Measurements from ENCODE around the gene MYL12A. TPM values are rescaled to one million over a fixed set of nuclear protein-coding genes. Genes with fewer than 3 reads are reported as not detected.
A peak's percentile ranks its signal among the peaks of the same experiment; 100 is the strongest.

Gene MYL12A
- total and polyA plus RNA-seq, 11 donors = 1,642 to 7,537 (median 4,261) TPM

DNA sequence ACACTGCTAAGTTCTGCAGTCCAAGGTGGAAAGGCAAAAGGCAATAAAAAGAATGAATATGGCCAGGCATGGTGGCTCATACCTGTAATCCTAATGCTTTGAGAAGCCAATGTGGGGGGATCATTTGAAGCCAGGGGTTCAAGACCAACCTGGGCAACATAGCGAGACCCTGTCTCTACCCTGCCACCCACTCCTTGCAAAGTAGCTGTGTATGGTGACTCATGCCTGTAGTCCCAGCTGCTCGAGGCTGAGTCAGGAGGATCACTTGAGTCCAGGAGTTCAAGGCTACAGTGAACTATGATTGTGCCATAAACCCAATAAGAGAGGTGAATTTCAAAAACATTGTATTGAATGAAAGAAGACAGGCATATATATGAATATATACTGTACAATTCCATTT is 16.8 kb downstream of the MYL12A start:
- WGBS, 4 donors = 62 to 84% (median 75%) methylated on average over 2 of the region's 2 CpGs

DNA sequence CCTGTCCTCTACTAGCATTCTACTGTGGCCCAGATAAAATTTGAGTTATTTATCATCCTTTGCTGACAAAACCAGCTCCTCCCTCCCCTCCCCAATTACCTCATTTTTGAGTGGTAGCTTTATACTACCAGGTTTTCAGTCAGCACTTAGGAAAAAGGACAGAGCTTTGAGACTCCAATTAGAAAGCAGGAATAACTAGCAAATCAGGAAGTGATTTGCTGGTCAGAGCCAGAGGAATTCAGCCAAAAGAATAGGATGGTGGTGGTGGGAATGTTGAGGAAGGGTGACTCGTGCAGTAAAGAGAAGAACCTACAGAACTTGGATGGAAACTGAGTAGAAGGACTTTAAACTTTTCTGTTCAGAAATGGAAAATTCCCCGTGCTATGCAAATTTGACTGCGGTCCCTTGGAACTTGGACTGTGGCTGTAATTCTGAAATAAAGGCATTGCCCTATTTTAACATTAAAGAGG is 18.0 kb downstream of the MYL12A start:
- ATAC-seq = no peak
- intact Hi-C loops (cut with DNase I) = loop anchor here in 2 of 10 donors (5.0 to 10.0 kb wide), 2 partner anchors 251 to 337 kb away; partner anchors contain the start of gene LPIN2 (in 1 of the 2)
- peaks cover 20 to 83% (median 77%) of the 10 kb centered on the region in 12 donors for H3K4me1 ChIP-seq
- H3K27ac ChIP-seq = peak overlapping the region in 4 of 12 donors; percentile 7 to 23 (median 20)
- H3K9me3 ChIP-seq = no peaks in the 10 kb centered on the region
- H3K4me3 ChIP-seq = no peak overlapping the region
- 64 to 74% (median 68%) methylated on average over 3 of the region's 3 CpGs for WGBS, 4 donors
- H3K36me3 ChIP-seq = no peaks in the 10 kb centered on the region
- no peaks in the 10 kb centered on the region for H3K27me3 ChIP-seq
- no peak for DNase-seq
- TF ChIP-seq, protein P1, sequence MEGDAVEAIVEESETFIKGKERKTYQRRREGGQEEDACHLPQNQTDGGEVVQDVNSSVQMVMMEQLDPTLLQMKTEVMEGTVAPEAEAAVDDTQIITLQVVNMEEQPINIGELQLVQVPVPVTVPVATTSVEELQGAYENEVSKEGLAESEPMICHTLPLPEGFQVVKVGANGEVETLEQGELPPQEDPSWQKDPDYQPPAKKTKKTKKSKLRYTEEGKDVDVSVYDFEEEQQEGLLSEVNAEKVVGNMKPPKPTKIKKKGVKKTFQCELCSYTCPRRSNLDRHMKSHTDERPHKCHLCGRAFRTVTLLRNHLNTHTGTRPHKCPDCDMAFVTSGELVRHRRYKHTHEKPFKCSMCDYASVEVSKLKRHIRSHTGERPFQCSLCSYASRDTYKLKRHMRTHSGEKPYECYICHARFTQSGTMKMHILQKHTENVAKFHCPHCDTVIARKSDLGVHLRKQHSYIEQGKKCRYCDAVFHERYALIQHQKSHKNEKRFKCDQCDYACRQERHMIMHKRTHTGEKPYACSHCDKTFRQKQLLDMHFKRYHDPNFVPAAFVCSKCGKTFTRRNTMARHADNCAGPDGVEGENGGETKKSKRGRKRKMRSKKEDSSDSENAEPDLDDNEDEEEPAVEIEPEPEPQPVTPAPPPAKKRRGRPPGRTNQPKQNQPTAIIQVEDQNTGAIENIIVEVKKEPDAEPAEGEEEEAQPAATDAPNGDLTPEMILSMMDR (IDR thresholded peaks at IDR 0.05) = no peak
- TF ChIP-seq POLR2A (IDR thresholded peaks at IDR 0.05) = no peak

More for the DNA sequence above, 16.8 kb downstream of the MYL12A start:
- ATAC-seq (no peak), DNase-seq (no peak)
- Histone ChIP-seq H3K27me3 (no peaks in the 10 kb centered on the region), H3K4me3 (peak overlapping the region in 6 of 12 donors; percentile 84 to 93 (median 88)), H3K27ac (no peak overlapping the region), H3K9me3 (no peaks in the 10 kb centered on the region), H3K36me3 (peaks cover 0 to 5% (median 0%) of the 10 kb centered on the region in 9 donors), H3K4me1 (peaks cover 20 to 87% (median 68%) of the 10 kb centered on the region in 12 donors)
- no peak for TF ChIP-seq POLR2A (IDR thresholded peaks at IDR 0.05)
- TF ChIP-seq, protein P1 (IDR thresholded peaks at IDR 0.05) = no peak
- intact Hi-C loops (cut with DNase I) = loop anchor here in 5 of 10 donors (5.0 to 10.0 kb wide), 3 partner anchors 188 to 328 kb away; partner anchors contain the start of genes TGIF1 (in 4 of the 5) and LPIN2 (in 1 of the 5)

DNA sequence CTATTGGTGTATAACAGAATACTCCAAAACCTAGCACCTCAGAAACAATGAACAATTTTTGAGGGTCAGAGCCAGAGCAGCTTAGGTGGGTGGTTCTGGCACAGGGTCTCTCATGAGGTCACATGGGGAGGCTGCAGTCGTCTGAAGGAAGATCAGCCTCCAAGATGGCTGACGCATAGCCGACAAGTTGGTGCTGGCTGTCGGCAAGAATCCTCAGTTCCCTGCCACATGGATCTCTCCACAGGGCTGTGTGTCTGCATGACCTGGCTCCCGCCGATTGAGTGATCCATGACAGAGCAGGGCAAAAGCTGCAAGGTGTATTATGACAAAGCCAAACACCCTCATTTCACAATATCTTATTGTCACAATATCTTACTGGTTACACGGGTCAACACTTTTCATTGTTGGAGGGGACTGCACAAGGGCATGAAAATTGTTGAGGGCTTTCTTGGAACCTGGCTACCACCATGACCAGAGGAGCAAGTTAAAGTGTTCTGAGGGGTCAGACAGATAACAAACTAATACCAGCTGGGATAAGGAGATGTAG is 18.5 kb downstream of the MYL12A start:
- H3K9me3 ChIP-seq = no peaks in the 10 kb centered on the region
- peaks cover 20 to 83% (median 71%) of the 10 kb centered on the region in 12 donors for H3K4me1 ChIP-seq
- ATAC-seq (peak in 2 of 4 donors; percentile 7 to 10), DNase-seq (peak in 2 of 5 donors; percentile 44 to 55)
- H3K27me3 ChIP-seq = no peaks in the 10 kb centered on the region
- no peak overlapping the region for H3K4me3 ChIP-seq
- no peaks in the 10 kb centered on the region for H3K36me3 ChIP-seq
- intact Hi-C loops (cut with DNase I) = loop anchor here in 2 of 10 donors (5.0 to 10.0 kb wide), 2 partner anchors 251 to 336 kb away; partner anchors contain the start of gene LPIN2 (in 1 of the 2)
- TF ChIP-seq, protein P1 (IDR thresholded peaks at IDR 0.05) = no peak
- TF ChIP-seq POLR2A (IDR thresholded peaks at IDR 0.05) = no peak
- 32 to 48% (median 37%) methylated on average over 7 of the region's 7 CpGs for WGBS, 4 donors
- H3K27ac ChIP-seq = peak overlapping the region in 4 of 12 donors; percentile 7 to 23 (median 20)

- H3K27ac ChIP-seq = no peak overlapping the region
- intact Hi-C loops (cut with DNase I) = loop anchor here in 2 of 10 donors (5.0 to 10.0 kb wide), 2 partner anchors 254 to 334 kb away; partner anchors contain the start of gene LPIN2 (in 1 of the 2)
- TF ChIP-seq, protein P1 (IDR thresholded peaks at IDR 0.05) = no peak
- TF ChIP-seq POLR2A (IDR thresholded peaks at IDR 0.05) = no peak
- H3K36me3 ChIP-seq = peaks cover 0 to 18% (median 9%) of the 10 kb centered on the region in 9 donors
- no peaks in the 10 kb centered on the region for H3K9me3 ChIP-seq
- DNase-seq (no peak), ATAC-seq (no peak)
- no peaks in the 10 kb centered on the region for H3K27me3 ChIP-seq
- peaks cover 17 to 93% (median 72%) of the 10 kb centered on the region in 12 donors for H3K4me1 ChIP-seq
- H3K4me3 ChIP-seq = no peak overlapping the region
Measured at GRCh38 chr18:3268306-3268705, 20.7 kb downstream of the MYL12A start.

All from heart left ventricle (tissue), 16 donors.